Lung (tissue), 12 donors: ENCODE measurements around the gene ZNF107. TPM values are rescaled to one million over a fixed set of nuclear protein-coding genes. Genes with fewer than 3 reads are reported as not detected.

ENCODE experiments used
- ATAC-seq: fragments of 200-7000 bp; cut with Tn5 transposase; one replicate; pipeline ENCODE4 v1.9.1; 2020; ENCODE audit warnings: moderate number of reproducible peaks; ENCODE audit not compliant: insufficient read depth, low FRiP score
- DNase-seq, 3 donors: peaks; one replicate each; pipeline ENCODE4 v3.0.0-alpha.2; 2013 to 2017
- H3K27ac ChIP-seq, 2 donors: one replicate each; pipeline ENCODE4 v1.5.1; 2013; ENCODE audit warnings: mild to moderate bottlenecking in 2 of 2, moderate library complexity in 2 of 2, control low read depth in 1 of 2, inconsistent platforms in 1 of 2, low read depth in 1 of 2, low read length in 1 of 2
- H3K27me3 ChIP-seq, 3 donors: one replicate each; pipeline ENCODE4 v1.5.1; 2013; ENCODE audit warnings: low read length in 2 of 3; ENCODE audit not compliant: control insufficient read depth in 3 of 3, insufficient read depth in 3 of 3
- H3K36me3 ChIP-seq, 4 donors: one replicate each; pipeline ENCODE4 v1.5.1; 2013; ENCODE audit warnings: low read length in 4 of 4, mild to moderate bottlenecking in 1 of 4, moderate library complexity in 1 of 4; ENCODE audit not compliant: control insufficient read depth in 4 of 4, insufficient read depth in 4 of 4
- H3K4me1 ChIP-seq, 5 donors: one replicate each; pipeline ENCODE4 v1.5.1; 2013; ENCODE audit warnings: low read length in 5 of 5, mild to moderate bottlenecking in 2 of 5, moderate library complexity in 1 of 5; ENCODE audit not compliant: control insufficient read depth in 5 of 5, insufficient read depth in 5 of 5
- H3K4me3 ChIP-seq: one replicate; pipeline ENCODE4 v1.5.1; 2013; ENCODE audit warnings: mild to moderate bottlenecking, control low read depth, moderate library complexity
- H3K9ac ChIP-seq, 2 donors: one replicate each; pipeline ENCODE4 v1.5.1; 2013; ENCODE audit warnings: low read length in 2 of 2, control low read depth in 1 of 2; ENCODE audit not compliant: insufficient read depth in 1 of 2
- H3K9me3 ChIP-seq, 4 donors: one replicate each; pipeline ENCODE4 v1.5.1; 2013; ENCODE audit warnings: low read length in 3 of 4, mild to moderate bottlenecking in 1 of 4, moderate library complexity in 1 of 4; ENCODE audit not compliant: control insufficient read depth in 4 of 4, insufficient read depth in 3 of 4
- CTCF ChIP-seq: IDR thresholded peaks from 2 replicates; pipeline ENCODE4 v1.5.1; 2012; ENCODE audit warnings: mild to moderate bottlenecking; ENCODE audit errors: control extremely low read depth, extremely low read depth
- WGBS, 2 donors: extraction: QIAGEN DNeasy Blood & Tissue Kit; methylation state at CpG; one replicate each; pipeline ENCODE4 v1.1.7; 2013; 5-methylcytosine and 5-hydroxymethylcytosine counted together
- polyA plus RNA-seq, 2 donors: library from polyadenylated mRNA; stranded (reverse); fragments of 200-250 nt; gene quantifications; one replicate each; pipeline ENCODE4 v1.2.1, GENCODE V29; 2013
- total RNA-seq, 2 donors: library from RNA; depleted of rRNA in 1 of 2; stranded (reverse); fragments of >200 nt in 1 of 2; gene quantifications; one replicate each; pipeline ENCODE4 v1.2.1, GENCODE V29; 2014 to 2021
- donor health status: control.
- donor health status: control.
- donor health status: Bipolar disorder and iron deficiency.
- donor health status: healthy.
- donor health status: DM: yes; HTN: yes; CAD: no.

The ZNF107 gene
- total and polyA plus RNA-seq, 4 donors, result 1.3 to 9.0 (median 3.1) TPM

GRCh38 chr7:64666663-64667050, 724 bp downstream of the ZNF107 start:
- peaks cover 5 to 14% (median 7%) of the 10 kb centered on the region in 4 donors for H3K36me3 ChIP-seq
- DNase-seq, result no peak
- no peak overlapping the region for H3K27ac ChIP-seq

GRCh38 chr7:64667311-64667710, 1.4 kb downstream of the ZNF107 start:
- Histone ChIP-seq H3K4me3 (no peak overlapping the region), H3K36me3 (peaks cover 5 to 14% (median 7%) of the 10 kb centered on the region in 4 donors), H3K9ac (peak overlapping the region in 1 of 2 donors; percentile 74), H3K9me3 (peaks cover 0 to 3% (median 0%) of the 10 kb centered on the region in 4 donors), H3K27ac (no peak overlapping the region), H3K27me3 (no peaks in the 10 kb centered on the region), H3K4me1 (peaks cover 0 to 12% (median 0%) of the 10 kb centered on the region in 5 donors)
- DNase-seq, result no peak
- no peak for TF ChIP-seq CTCF
- 87% methylated on average over 2 of the region's 2 CpGs for WGBS, 2 donors
- no peak for ATAC-seq

More at GRCh38 chr7:64666663-64667050, 724 bp downstream of the ZNF107 start:
- Histone ChIP-seq H3K9ac (peak overlapping the region; percentile 74 to 97), H3K4me1 (peaks cover 0 to 12% (median 0%) of the 10 kb centered on the region in 5 donors), H3K4me3 (peak overlapping the region; percentile 70), H3K9me3 (peaks cover 0 to 3% (median 0%) of the 10 kb centered on the region in 4 donors), H3K27me3 (no peaks in the 10 kb centered on the region)
- no peak for TF ChIP-seq CTCF
- WGBS, 2 donors, result 75 to 78% methylated on average over 2 of the region's 2 CpGs
- no peak for ATAC-seq

- H3K27me3 ChIP-seq, result no peaks in the 10 kb centered on the region
- WGBS, 2 donors, result 91 to 98% methylated on average over 8 of the region's 8 CpGs
- H3K9me3 ChIP-seq, result peaks cover 0 to 4% (median 2%) of the 10 kb centered on the region in 4 donors
- peaks cover 0 to 3% (median 0%) of the 10 kb centered on the region in 5 donors for H3K4me1 ChIP-seq
- no peak overlapping the region for H3K9ac ChIP-seq
- no peak for DNase-seq
- ATAC-seq, result no peak
- no peak for TF ChIP-seq CTCF
- H3K27ac ChIP-seq, result no peak overlapping the region
- no peak overlapping the region for H3K4me3 ChIP-seq
- peaks cover 5 to 14% (median 9%) of the 10 kb centered on the region in 4 donors for H3K36me3 ChIP-seq
Measured at GRCh38 chr7:64672414-64672813, 6.5 kb downstream of the ZNF107 start.

- TF ChIP-seq CTCF, result no peak
- H3K36me3 ChIP-seq, result peaks cover 16 to 70% (median 48%) of the 10 kb centered on the region in 4 donors
- H3K4me3 ChIP-seq, result no peak overlapping the region
- H3K27ac ChIP-seq, result no peak overlapping the region
- DNase-seq, result no peak
- no peak for ATAC-seq
- WGBS, 2 donors, result 97 to 99% methylated on average over 9 of the region's 9 CpGs
- no peaks in the 10 kb centered on the region for H3K27me3 ChIP-seq
- H3K9ac ChIP-seq, result no peak overlapping the region
- peaks cover 0 to 28% (median 6%) of the 10 kb centered on the region in 4 donors for H3K9me3 ChIP-seq
- H3K4me1 ChIP-seq, result no peaks in the 10 kb centered on the region
Measured at GRCh38 chr7:64685091-64685490, 19.2 kb downstream of the ZNF107 start.
